GM12875 (cell line): ENCODE results near the gene TIGD1.

ENCODE experiments used
- H3K4me3 ChIP-seq: one replicate; pipeline ENCODE4 v1.5.1; 2011; ENCODE audit warnings: low read depth, low read length, control low read depth
- TF ChIP-seq, protein P1 (sequence below): IDR thresholded peaks from 2 replicates; pipeline ENCODE4 v1.5.1; 2011; ENCODE audit warnings: low read depth, mild to moderate bottlenecking, control low read depth, inconsistent platforms, low read length, moderate library complexity, borderline replicate concordance; ENCODE audit not compliant: insufficient read depth

TIGD1 gene

DNA sequence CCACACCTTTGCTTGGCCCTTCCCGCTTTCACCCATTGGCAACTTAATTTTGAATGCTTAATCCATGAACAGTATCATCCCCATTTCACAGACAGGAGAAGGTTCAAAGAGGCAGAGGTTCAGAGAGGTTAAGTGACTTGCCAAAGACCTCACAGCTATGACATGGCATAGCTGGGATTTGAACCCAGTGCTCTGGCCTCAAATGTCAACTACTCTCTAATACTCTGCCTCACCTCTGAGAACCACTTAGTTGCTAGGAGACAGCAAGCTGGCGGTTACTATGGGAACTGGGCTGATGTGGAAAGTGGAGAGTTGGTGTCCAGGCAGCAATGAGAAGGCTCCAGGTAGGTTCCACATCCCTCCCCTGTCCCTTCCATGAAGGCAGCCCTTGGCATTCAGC lies 45.9 kb downstream of the TIGD1 start:
- TF ChIP-seq, protein P1, sequence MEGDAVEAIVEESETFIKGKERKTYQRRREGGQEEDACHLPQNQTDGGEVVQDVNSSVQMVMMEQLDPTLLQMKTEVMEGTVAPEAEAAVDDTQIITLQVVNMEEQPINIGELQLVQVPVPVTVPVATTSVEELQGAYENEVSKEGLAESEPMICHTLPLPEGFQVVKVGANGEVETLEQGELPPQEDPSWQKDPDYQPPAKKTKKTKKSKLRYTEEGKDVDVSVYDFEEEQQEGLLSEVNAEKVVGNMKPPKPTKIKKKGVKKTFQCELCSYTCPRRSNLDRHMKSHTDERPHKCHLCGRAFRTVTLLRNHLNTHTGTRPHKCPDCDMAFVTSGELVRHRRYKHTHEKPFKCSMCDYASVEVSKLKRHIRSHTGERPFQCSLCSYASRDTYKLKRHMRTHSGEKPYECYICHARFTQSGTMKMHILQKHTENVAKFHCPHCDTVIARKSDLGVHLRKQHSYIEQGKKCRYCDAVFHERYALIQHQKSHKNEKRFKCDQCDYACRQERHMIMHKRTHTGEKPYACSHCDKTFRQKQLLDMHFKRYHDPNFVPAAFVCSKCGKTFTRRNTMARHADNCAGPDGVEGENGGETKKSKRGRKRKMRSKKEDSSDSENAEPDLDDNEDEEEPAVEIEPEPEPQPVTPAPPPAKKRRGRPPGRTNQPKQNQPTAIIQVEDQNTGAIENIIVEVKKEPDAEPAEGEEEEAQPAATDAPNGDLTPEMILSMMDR: no peak
- no peak overlapping the region for H3K4me3 ChIP-seq

DNA sequence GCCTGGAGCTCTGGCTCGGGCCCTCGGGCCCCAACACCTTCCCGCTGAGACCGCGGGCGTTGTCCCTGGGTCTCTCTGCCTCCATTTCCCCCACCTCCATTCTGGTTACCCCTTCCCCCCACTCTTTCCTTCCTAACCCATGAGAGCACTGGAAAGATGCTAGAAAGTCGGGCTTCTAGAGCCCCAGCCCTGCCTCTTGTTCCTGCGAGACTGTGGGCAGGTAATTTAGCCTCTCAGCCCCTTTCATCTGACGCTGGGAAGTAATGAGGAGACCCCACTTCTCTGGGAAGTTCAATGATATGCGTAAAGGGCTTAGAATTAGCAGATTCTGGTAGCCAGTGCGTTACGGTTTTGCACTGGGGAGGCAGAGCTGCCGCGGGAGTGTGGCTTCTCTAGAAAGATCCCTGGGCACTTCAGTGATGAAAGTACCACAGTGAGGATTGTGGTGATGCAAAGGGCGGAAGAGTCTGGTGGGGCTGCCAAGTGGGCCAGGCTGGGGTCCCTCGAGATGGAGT lies 46.5 kb downstream of the TIGD1 start:
- H3K4me3 ChIP-seq: no peak overlapping the region
- TF ChIP-seq, protein P1: no peak

- no peak overlapping the region for H3K4me3 ChIP-seq
- TF ChIP-seq, protein P1: no peak
Observed at GRCh38 chr2:232502911-232503808, 47.2 kb downstream of the TIGD1 start.

- H3K4me3 ChIP-seq: no peak overlapping the region
- TF ChIP-seq, protein P1: no peak
Observed at GRCh38 chr2:232502511-232502910, 47.8 kb downstream of the TIGD1 start.

GRCh38 chr2:232501794-232502390 lies 48.5 kb downstream of the TIGD1 start:
- TF ChIP-seq, protein P1: no peak
- H3K4me3 ChIP-seq: no peak overlapping the region

DNA sequence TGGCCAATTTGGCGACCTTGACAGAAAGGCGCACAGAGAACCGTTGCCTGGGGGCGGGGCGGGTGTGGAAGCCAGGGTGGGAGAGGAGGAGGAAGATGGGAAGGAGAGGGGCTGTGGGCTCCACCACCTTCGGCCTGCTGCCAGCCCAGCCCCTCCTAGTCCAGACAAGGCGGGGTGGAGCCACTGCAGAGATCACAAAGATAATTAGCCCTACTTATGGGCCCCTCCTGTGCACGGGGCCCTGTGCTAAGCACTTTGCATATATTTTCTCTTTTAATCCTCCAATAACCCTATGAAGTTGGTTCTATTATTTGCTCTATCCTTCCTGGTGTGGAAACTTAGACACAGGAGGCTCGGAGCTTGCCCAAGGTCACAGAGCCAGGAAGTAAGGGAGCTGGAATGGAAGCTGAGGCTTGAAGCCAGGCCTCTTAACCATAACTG lies 49.0 kb downstream of the TIGD1 start:
- TF ChIP-seq, protein P1: no peak
- no peak overlapping the region for H3K4me3 ChIP-seq
